Body of pancreas (tissue), 4 donors: ENCODE data around the gene ESX1. TPM values are rescaled to one million over a fixed set of nuclear protein-coding genes. Genes with fewer than 3 reads are reported as not detected.

ENCODE experiments used
- ATAC-seq: fragments of 150-250 bp; one replicate; pipeline ENCODE4 v1.9.1; 2016
- DNase-seq, 4 donors: peaks; one replicate each; pipeline ENCODE4 v3.0.0-alpha.2; 2019
- H3K27ac ChIP-seq, 4 donors: fragments of 200-600 bp; sonication (generic); 1 replicate in 3 of 4; 2 replicates in 1 of 4; pipeline versions ENCODE4 v1.5.1 to v1.6.1; 2016 to 2019; ENCODE audit warnings: mild to moderate bottlenecking in 1 of 4, mixed read lengths in 1 of 4, moderate library complexity in 1 of 4
- H3K27me3 ChIP-seq, 2 donors: fragments of 200-600 bp; sonication (generic); one replicate each; pipeline ENCODE4 v1.6.0; 2016; ENCODE audit warnings: mild to moderate bottlenecking in 1 of 2
- H3K36me3 ChIP-seq, 2 donors: fragments of 200-600 bp; sonication (generic); replicated peaks in 1 of 2; 2 replicates each; pipeline ENCODE4 v1.5.1; 2016; ENCODE audit warnings: low read depth in 2 of 2; ENCODE audit not compliant: insufficient read depth in 1 of 2
- H3K4me1 ChIP-seq: fragments of 200-600 bp; sonication (generic); one replicate; pipeline ENCODE4 v1.6.0; 2016
- H3K4me3 ChIP-seq, 2 donors: fragments of 200-600 bp; sonication (generic); 1 replicate in 1 of 2; 2 replicates in 1 of 2; pipeline ENCODE4 v1.5.1; 2016 to 2019
- H3K9me3 ChIP-seq, 3 donors: fragments of 200-600 bp; sonication (generic); 1 replicate in 2 of 3; 2 replicates in 1 of 3; pipeline ENCODE4 v1.5.1; 2016
- CTCF ChIP-seq, 7 experiments: fragments of 450-650 bp in 4 of 7; fragments of 200-600 bp in 3 of 7; sonication (generic) in 3 of 7; IDR thresholded peaks; one replicate each; pipeline ENCODE4 v1.5.1; 2016 to 2019; ENCODE audit warnings: antibody characterized with exemption in 7 of 7
- POLR2A ChIP-seq, 3 donors: fragments of 450-650 bp; IDR thresholded peaks; one replicate each; pipeline ENCODE4 v1.6.1; 2016; ENCODE audit warnings: antibody characterized with exemption in 3 of 3, mild to moderate bottlenecking in 2 of 3
- WGBS, 2 donors: methylation state at CpG; one replicate each; pipeline ENCODE4 v1.1.5; 2017; 5-methylcytosine and 5-hydroxymethylcytosine counted together
- intact Hi-C: fragments of 100-400 bp; cut with DNase I; formaldehyde crosslinking; loops from one replicate; pipeline ENCODE4 v1.15.1; 2023
- total RNA-seq, 2 donors: library from RNA; depleted of rRNA; stranded (reverse); fragments of >200 nt; gene quantifications; one replicate each; pipeline ENCODE4 v1.1.0, GENCODE V29; 2016

The ESX1 gene
- total RNA-seq, 2 donors from 2014 or later: not detected

GRCh38 chrX:104211187-104211586 lies 43.5 kb downstream of the ESX1 start:
- 65 to 72% methylated on average over 5 of the region's 5 CpGs for WGBS, 2 donors
- no peaks in the 10 kb centered on the region for H3K9me3 ChIP-seq
- H3K4me1 ChIP-seq: no peaks in the 10 kb centered on the region
- intact Hi-C loops: no loop called here
- H3K36me3 ChIP-seq: no peaks in the 10 kb centered on the region
- ATAC-seq: no peak
- H3K4me3 ChIP-seq: no peak overlapping the region
- TF ChIP-seq POLR2A (IDR thresholded peaks at IDR 0.05): no peak
- no peaks in the 10 kb centered on the region for H3K27me3 ChIP-seq
- DNase-seq: no peak
- H3K27ac ChIP-seq: no peak overlapping the region

- Histone ChIP-seq H3K27me3 (no peaks in the 10 kb centered on the region), H3K36me3 (no peaks in the 10 kb centered on the region), H3K4me1 (no peaks in the 10 kb centered on the region), H3K27ac (no peak overlapping the region), H3K4me3 (no peak overlapping the region), H3K9me3 (no peaks in the 10 kb centered on the region)
- ATAC-seq (no peak), DNase-seq (no peak)
- WGBS, 2 donors: 89 to 90% methylated on average over 5 of the region's 5 CpGs
- TF ChIP-seq CTCF (IDR thresholded peaks at IDR 0.05) (no peak), POLR2A (IDR thresholded peaks at IDR 0.05) (no peak)
- intact Hi-C loops: no loop called here
Observed at GRCh38 chrX:104205548-104205947, 49.2 kb downstream of the ESX1 start.

Other genes with a start within 250 kb of the ESX1 start
- gene H2BW1, start 241.2 kb downstream of the ESX1 start, total RNA-seq: not detected
- not detected for gene H2BW2, start 215.0 kb downstream of the ESX1 start, total RNA-seq
- 1 to 10 TPM in 1 of 2 donors, not detected in 1; 2.1 TPM for gene TMSB15C, start 178.7 kb downstream of the ESX1 start, total RNA-seq
- gene ZCCHC18, start 142.4 kb downstream of the ESX1 start, total RNA-seq: 1 to 10 TPM in 1 of 2 donors, not detected in 1; 2.6 TPM
- 10 to 100 TPM in 1 of 2 donors, 1 to 10 TPM in 1; 3.6 to 10.9 TPM for gene SLC25A53, start 97.9 kb downstream of the ESX1 start, total RNA-seq
- 10 to 100 TPM; 13.5 to 18.7 TPM for gene FAM199X, start 88.5 kb downstream of the ESX1 start, total RNA-seq